DMS 273 treated with DMSO at 0.1 percent for 48 hours (cell line): Measurements from ENCODE around the gene ESPN.
"Not testable (repeated sequence)": the region's sequence is repeated elsewhere in the genome, so short reads cannot be mapped to it uniquely, and the experiment has no call there.

Experiments used
- DNase-seq: peaks from one replicate; lab custom pipeline; 2025; lab: John Stamatoyannopoulos, UW

Gene ESPN

GRCh38 chr1:6447818-6448748 lies 23.5 kb downstream of the ESPN start:
- no peak for DNase-seq

- no peak for DNase-seq
Observed at GRCh38 chr1:6448749-6449631, 24.4 kb downstream of the ESPN start.

GRCh38 chr1:6450005-6450450 lies 25.5 kb downstream of the ESPN start:
- no peak for DNase-seq

- DNase-seq = not testable (repeated sequence)
Observed at GRCh38 chr1:6450486-6450885, 25.9 kb downstream of the ESPN start.

- no peak for DNase-seq
Observed at GRCh38 chr1:6450943-6451373, 26.4 kb downstream of the ESPN start.

GRCh38 chr1:6453895-6454855 lies 29.6 kb downstream of the ESPN start:
- not testable (repeated sequence) for DNase-seq

- DNase-seq = no peak
Observed at GRCh38 chr1:6454856-6455751, 30.5 kb downstream of the ESPN start.

- not testable (repeated sequence) for DNase-seq
Observed at GRCh38 chr1:6455752-6456520, 31.4 kb downstream of the ESPN start.

GRCh38 chr1:6456800-6457466 lies 32.4 kb downstream of the ESPN start:
- DNase-seq = no peak

- no peak for DNase-seq
Observed at GRCh38 chr1:6459850-6460265, 35.3 kb downstream of the ESPN start.

GRCh38 chr1:6460301-6461050 lies 35.9 kb downstream of the ESPN start:
- no peak for DNase-seq

- no peak for DNase-seq
Observed at GRCh38 chr1:6461051-6461530, 36.5 kb downstream of the ESPN start.

- DNase-seq = no peak
Observed at GRCh38 chr1:6461538-6462411, 37.2 kb downstream of the ESPN start.

- no peak for DNase-seq
Observed at GRCh38 chr1:6462412-6463119, 38.0 kb downstream of the ESPN start.

- DNase-seq = no peak
Observed at GRCh38 chr1:6463120-6463412, 38.5 kb downstream of the ESPN start.

- DNase-seq = no peak
Observed at GRCh38 chr1:6464514-6464836, 39.9 kb downstream of the ESPN start.

- DNase-seq = no peak
Observed at GRCh38 chr1:6464915-6465314, 40.3 kb downstream of the ESPN start.
